IPS-18a (cell line): ENCODE results near the gene TNIP1.

Experiments
- H3K27ac ChIP-seq: one replicate; pipeline ENCODE4 v1.5.1; 2013; ENCODE audit warnings: low read length
- H3K27me3 ChIP-seq: one replicate; pipeline ENCODE4 v1.6.1; 2013; ENCODE audit warnings: mild to moderate bottlenecking, low read length; ENCODE audit not compliant: control insufficient read depth, insufficient read depth
- H3K36me3 ChIP-seq: one replicate; pipeline ENCODE4 v1.6.1; 2013; ENCODE audit warnings: low read depth, low read length; ENCODE audit not compliant: control insufficient read depth
- H3K4me1 ChIP-seq: one replicate; pipeline ENCODE4 v1.6.1; 2013; ENCODE audit warnings: low read depth, low read length; ENCODE audit not compliant: control insufficient read depth
- H3K4me3 ChIP-seq: one replicate; pipeline ENCODE4 v1.5.1; 2013; ENCODE audit warnings: low read length
- H3K9ac ChIP-seq: one replicate; pipeline ENCODE4 v1.6.1; 2013; ENCODE audit warnings: mild to moderate bottlenecking, low read length, moderate library complexity
- H3K9me3 ChIP-seq: one replicate; pipeline ENCODE4 v1.6.1; 2013; ENCODE audit warnings: low read depth, low read length; ENCODE audit not compliant: control insufficient read depth

Gene TNIP1

DNA sequence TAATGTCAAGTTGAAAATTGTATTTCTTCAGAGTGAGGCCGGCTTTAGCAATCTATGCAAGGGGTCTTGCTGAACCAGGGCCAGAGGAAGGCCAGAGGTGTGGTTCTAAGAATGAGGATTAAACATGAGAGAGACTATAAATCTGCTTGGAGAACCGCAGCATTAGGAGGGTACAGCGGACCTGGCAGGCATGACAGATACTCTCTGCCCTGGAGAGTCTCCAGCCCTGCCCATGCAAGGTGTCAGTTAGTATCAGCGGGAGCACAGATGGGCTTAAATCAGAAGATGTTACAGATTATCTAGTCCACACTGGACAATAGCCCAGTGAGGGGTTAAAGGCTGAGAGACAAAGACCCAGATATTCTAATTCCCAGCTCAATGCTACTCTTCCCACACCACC, 71.9 kb downstream of the TNIP1 start:
- Histone ChIP-seq H3K4me3 (no peak overlapping the region), H3K27ac (no peak overlapping the region), H3K36me3 (no peaks in the 10 kb centered on the region), H3K9ac (no peak overlapping the region), H3K27me3 (no peaks in the 10 kb centered on the region), H3K4me1 (no peaks in the 10 kb centered on the region), H3K9me3 (no peaks in the 10 kb centered on the region)

DNA sequence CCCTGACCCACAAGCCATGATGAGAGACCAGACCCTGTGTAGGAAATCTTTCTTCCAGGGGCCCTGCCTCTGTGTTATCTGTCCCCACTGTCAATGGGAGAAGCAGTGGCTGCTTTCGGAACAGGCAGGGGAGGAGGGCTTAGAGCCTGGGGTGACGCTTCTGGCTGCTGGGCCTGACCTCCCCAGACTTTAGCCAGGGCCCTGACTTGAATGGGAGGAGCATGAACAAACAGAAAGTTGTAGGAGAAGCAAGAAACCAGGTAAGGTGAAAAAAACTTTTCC, 72.7 kb downstream of the TNIP1 start:
- Histone ChIP-seq H3K27me3 (no peaks in the 10 kb centered on the region), H3K27ac (no peak overlapping the region), H3K4me1 (no peaks in the 10 kb centered on the region), H3K9ac (no peak overlapping the region), H3K4me3 (no peak overlapping the region), H3K36me3 (no peaks in the 10 kb centered on the region), H3K9me3 (no peaks in the 10 kb centered on the region)

- Histone ChIP-seq H3K27me3 (no peaks in the 10 kb centered on the region), H3K27ac (no peak overlapping the region), H3K4me1 (no peaks in the 10 kb centered on the region), H3K36me3 (no peaks in the 10 kb centered on the region), H3K4me3 (no peak overlapping the region), H3K9me3 (no peaks in the 10 kb centered on the region), H3K9ac (no peak overlapping the region)
These were observed 73.2 kb downstream of the TNIP1 start for GRCh38 chr5:151007430-151008209.

DNA sequence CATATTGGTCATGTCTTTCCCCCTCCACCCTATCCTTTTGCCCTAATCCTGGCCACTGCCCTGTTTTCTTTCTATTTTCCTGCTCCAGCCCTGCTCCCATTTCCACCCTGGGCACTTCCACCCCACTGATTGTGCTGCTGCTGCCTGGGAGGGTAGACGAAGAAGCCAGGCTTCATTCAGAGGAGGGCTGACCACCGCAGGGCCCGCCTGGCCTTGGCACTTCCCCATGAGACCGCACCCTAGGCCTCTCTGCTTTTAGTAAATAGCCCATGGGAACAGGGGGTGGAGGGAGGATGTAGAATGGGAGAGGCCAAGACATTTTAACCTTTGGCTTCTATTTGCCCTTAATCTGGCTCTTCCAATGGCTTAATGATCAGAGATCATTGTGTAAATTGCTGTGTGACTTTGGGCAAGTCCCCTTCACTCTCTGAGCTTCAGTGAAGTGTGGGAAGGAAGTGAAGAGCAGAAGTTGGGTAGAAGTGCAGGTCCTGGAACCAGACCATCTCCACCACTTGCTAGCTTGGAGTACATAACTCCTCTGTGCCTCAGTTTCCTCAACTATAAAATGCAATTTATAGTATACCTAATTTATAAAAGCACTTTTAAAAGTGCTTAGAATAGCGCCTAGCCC, 74.0 kb downstream of the TNIP1 start:
- H3K27ac ChIP-seq: no peak overlapping the region
- H3K4me3 ChIP-seq: no peak overlapping the region
- H3K9me3 ChIP-seq: no peaks in the 10 kb centered on the region
- no peaks in the 10 kb centered on the region for H3K4me1 ChIP-seq
- no peak overlapping the region for H3K9ac ChIP-seq
- no peaks in the 10 kb centered on the region for H3K36me3 ChIP-seq
- no peaks in the 10 kb centered on the region for H3K27me3 ChIP-seq

DNA sequence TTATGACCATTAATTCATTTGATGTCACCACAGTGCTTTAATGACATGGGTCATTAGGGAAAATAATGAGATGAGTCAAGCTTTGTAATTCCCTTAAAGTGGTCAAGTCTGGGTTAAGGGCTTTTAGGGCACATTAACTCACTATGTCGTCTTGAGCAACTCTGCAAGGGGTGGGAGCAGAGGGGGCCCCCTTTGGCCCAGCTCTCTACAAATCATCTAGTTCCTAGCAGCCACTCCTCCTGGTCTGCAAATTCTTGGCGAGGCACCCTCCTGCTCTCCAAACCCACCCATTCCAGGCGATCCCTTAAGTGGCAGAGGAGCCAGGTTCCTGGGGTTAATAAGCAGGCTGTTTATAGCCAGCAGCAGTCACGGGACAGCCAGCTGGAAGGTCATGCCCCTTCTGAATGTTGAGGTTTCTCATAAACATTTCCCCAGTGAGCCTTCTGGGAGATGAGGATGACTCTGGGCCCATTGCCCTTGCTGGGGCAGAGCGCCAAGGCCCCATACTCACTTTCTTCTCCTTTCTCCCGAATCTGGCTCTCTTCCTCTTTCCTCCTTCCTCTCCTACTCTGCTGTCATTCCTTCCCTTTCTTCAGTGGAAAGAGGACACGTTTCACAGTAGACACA, 74.8 kb downstream of the TNIP1 start:
- Histone ChIP-seq H3K27ac (no peak overlapping the region), H3K9me3 (no peaks in the 10 kb centered on the region), H3K9ac (no peak overlapping the region), H3K4me1 (no peaks in the 10 kb centered on the region), H3K4me3 (no peak overlapping the region), H3K36me3 (no peaks in the 10 kb centered on the region), H3K27me3 (no peaks in the 10 kb centered on the region)

- H3K27me3 ChIP-seq: no peaks in the 10 kb centered on the region
- no peaks in the 10 kb centered on the region for H3K36me3 ChIP-seq
- no peak overlapping the region for H3K27ac ChIP-seq
- H3K9ac ChIP-seq: no peak overlapping the region
- H3K4me1 ChIP-seq: no peaks in the 10 kb centered on the region
- no peaks in the 10 kb centered on the region for H3K9me3 ChIP-seq
- no peak overlapping the region for H3K4me3 ChIP-seq
These were observed 75.5 kb downstream of the TNIP1 start for GRCh38 chr5:151005187-151005949.

DNA sequence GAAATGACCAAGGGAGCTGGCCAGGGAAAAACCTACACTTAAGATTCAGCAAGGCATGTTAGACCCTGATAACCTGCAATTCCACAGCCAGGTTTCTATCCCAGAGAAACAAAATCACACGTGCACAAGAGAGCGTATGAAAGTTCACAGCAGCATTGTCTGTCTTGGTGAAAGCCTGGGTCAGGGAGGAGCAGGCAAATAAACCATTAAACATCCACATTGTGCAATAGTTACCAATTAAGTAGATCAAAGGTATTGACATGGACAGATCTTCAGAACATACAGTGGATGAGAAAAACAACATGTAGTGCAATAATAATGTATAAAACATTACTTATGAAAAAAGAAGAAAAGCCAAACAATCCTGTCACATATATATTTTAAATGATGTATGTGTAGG, 76.3 kb downstream of the TNIP1 start:
- Histone ChIP-seq H3K36me3 (no peaks in the 10 kb centered on the region), H3K9me3 (no peaks in the 10 kb centered on the region), H3K4me3 (no peak overlapping the region), H3K27me3 (no peaks in the 10 kb centered on the region), H3K4me1 (peaks cover 4% of the 10 kb centered on the region), H3K27ac (no peak overlapping the region), H3K9ac (no peak overlapping the region)

DNA sequence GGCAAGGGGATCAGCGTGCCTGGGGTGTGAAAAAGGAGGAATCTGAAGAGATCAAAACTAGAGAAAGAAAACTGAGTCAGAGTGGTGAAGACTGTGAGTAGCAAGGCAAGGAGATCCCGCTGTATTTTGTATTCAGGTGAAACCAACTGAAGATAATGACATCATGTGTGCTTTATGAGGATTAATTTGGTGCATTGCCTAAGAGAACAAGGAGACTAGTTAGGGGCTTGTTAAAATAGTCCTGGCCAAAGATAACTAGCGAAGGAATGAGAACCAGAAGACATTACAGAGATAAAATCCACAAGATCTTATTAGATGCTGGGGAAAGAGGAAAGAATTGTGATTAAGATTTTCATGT, 77.4 kb downstream of the TNIP1 start:
- H3K4me3 ChIP-seq: no peak overlapping the region
- no peaks in the 10 kb centered on the region for H3K9me3 ChIP-seq
- no peak overlapping the region for H3K27ac ChIP-seq
- H3K9ac ChIP-seq: no peak overlapping the region
- H3K36me3 ChIP-seq: no peaks in the 10 kb centered on the region
- no peaks in the 10 kb centered on the region for H3K27me3 ChIP-seq
- peaks cover 4% of the 10 kb centered on the region for H3K4me1 ChIP-seq

GRCh38 chr5:151002681-151003502, 77.9 kb downstream of the TNIP1 start:
- Histone ChIP-seq H3K27ac (no peak overlapping the region), H3K9ac (no peak overlapping the region), H3K27me3 (no peaks in the 10 kb centered on the region), H3K4me1 (peaks cover 4% of the 10 kb centered on the region), H3K9me3 (no peaks in the 10 kb centered on the region), H3K4me3 (no peak overlapping the region), H3K36me3 (no peaks in the 10 kb centered on the region)

DNA sequence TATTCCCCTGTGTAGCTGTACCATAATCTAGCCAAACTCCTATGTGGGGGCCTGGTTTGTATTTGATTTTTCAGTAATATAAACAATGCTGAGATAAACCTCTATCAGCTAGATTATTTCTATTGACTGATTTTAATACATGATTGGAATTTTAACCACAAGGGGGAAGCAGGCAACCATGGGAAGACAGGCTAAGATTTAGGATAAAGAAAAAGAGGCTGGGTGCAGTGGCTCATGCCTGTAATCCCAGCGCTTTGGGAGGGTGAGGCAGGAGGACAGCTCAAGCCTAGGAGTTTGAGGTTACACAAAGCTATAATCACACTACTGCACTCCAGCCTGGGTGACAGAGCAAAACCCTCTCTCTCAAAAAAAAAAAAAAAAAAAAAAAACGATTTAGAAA, 78.6 kb downstream of the TNIP1 start:
- Histone ChIP-seq H3K27me3 (no peaks in the 10 kb centered on the region), H3K27ac (no peak overlapping the region), H3K9me3 (no peaks in the 10 kb centered on the region), H3K36me3 (no peaks in the 10 kb centered on the region), H3K9ac (no peak overlapping the region), H3K4me3 (no peak overlapping the region), H3K4me1 (peaks cover 4% of the 10 kb centered on the region)

DNA sequence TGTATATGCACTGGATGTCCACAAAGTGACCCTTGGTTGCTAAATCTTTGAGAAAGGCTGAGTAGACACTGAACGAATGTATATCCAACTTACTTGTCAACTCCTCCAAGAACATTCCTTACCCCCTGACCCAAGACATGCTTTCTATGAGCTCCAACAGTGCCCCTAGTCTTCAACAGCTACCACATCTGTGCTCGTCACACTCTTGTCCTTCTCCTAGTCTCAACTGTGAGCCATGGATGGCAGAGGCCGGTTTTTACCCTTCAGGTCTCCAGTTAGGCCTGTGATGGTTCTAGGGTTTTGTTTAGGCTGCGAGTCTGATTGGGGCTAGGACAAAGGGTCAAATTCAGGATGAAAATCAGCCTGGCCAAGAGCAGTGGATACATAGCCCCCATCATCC, 79.4 kb downstream of the TNIP1 start:
- Histone ChIP-seq H3K9ac (no peak overlapping the region), H3K36me3 (no peaks in the 10 kb centered on the region), H3K27ac (no peak overlapping the region), H3K4me1 (peaks cover 4% of the 10 kb centered on the region), H3K4me3 (no peak overlapping the region), H3K27me3 (no peaks in the 10 kb centered on the region), H3K9me3 (no peaks in the 10 kb centered on the region)
